HS-27A (cell line): ENCODE results near the gene MBD1.
A peak's percentile ranks its signal among the peaks of the same experiment; 100 is the strongest.
"Not testable (repeated sequence)": the region's sequence is repeated elsewhere in the genome, so short reads cannot be mapped to it uniquely, and the experiment has no call there.

ENCODE experiments used
- DNase-seq: peaks from one replicate; pipeline ENCODE4 v3.0.0-alpha.2; 2012; ENCODE audit warnings: low read depth, missing footprints

MBD1 gene

GRCh38 chr18:50289108-50289443 is 7.8 kb upstream of the MBD1 start:
- DNase-seq: no peak

GRCh38 chr18:50288348-50289107 is 7.2 kb upstream of the MBD1 start:
- DNase-seq: not testable (repeated sequence)

GRCh38 chr18:50287441-50288347 is 6.4 kb upstream of the MBD1 start, which contains the start of gene CXXC1:
Gene CXXC1 (minus strand): TSS chr18:50287692. CDS start chr18:50287589, 103 bp downstream.
- peak; percentile 91 for DNase-seq

- DNase-seq: no peak
Observed at GRCh38 chr18:50287028-50287440, 5.7 kb upstream of the MBD1 start.

GRCh38 chr18:50286391-50287027 is 5.2 kb upstream of the MBD1 start:
- DNase-seq: no peak

- no peak for DNase-seq
Observed at GRCh38 chr18:50285631-50286321, 4.5 kb upstream of the MBD1 start.

GRCh38 chr18:50285071-50285470 is 3.7 kb upstream of the MBD1 start:
- DNase-seq: no peak

GRCh38 chr18:50284255-50284885 is 3.0 kb upstream of the MBD1 start:
- DNase-seq: no peak

- DNase-seq: no peak
Observed at GRCh38 chr18:50283469-50284209, 2.3 kb upstream of the MBD1 start.

- DNase-seq: no peak
Observed at GRCh38 chr18:50282521-50283335, 1.4 kb upstream of the MBD1 start.

- no peak for DNase-seq
Observed at GRCh38 chr18:50281972-50282520, 723 bp upstream of the MBD1 start.

GRCh38 chr18:50280707-50281294 is 522 bp downstream of the MBD1 start:
- DNase-seq: no peak

- no peak for DNase-seq
Observed at GRCh38 chr18:50279752-50280151, 1.6 kb downstream of the MBD1 start.

GRCh38 chr18:50277942-50278341 is 3.4 kb downstream of the MBD1 start:
- DNase-seq: no peak

GRCh38 chr18:50276452-50276851 is 4.9 kb downstream of the MBD1 start:
- no peak for DNase-seq

- no peak for DNase-seq
Observed at GRCh38 chr18:50275503-50276036, 5.8 kb downstream of the MBD1 start.

GRCh38 chr18:50274941-50275340 is 6.4 kb downstream of the MBD1 start:
- DNase-seq: no peak

GRCh38 chr18:50274044-50274442 is 7.3 kb downstream of the MBD1 start:
- no peak for DNase-seq
